NOMO-1 treated with dmso at 0.1 percent for 144 hours (cell line): ENCODE data around the gene PHKG2.

ENCODE experiments used
- DNase-seq: peaks from one replicate; lab custom pipeline; 2025; ENCODE audit not compliant: unreplicated experiment; lab: John Stamatoyannopoulos, UW

The PHKG2 gene

DNA sequence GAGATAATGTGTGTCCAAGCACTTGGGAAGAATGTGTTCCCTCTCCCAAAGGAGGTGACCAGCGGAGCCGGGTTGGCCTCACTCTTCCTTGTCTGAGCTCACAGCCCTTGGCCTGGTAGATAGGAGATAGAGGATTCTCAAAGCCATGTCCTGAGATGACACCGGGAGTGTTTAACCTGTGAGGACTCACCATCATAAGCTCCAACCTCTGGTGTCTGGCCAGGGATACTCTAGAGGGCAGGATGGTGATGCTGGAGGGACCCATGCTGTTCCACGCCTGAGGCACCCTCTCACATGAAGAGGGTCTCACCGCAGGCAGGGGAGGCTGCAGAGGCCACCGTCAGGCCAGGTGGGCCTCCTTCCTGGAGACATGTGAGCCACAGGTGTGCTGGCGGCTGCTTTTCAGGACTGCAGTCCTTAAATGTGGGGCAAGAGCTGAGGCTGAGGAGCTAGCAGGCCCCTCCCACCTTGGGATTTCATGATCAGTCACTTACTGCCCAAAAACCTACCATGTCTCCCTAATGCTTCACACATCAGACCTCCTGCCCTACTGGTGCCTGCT, 45.4 kb downstream of the PHKG2 start:
- DNase-seq, result no peak

DNA sequence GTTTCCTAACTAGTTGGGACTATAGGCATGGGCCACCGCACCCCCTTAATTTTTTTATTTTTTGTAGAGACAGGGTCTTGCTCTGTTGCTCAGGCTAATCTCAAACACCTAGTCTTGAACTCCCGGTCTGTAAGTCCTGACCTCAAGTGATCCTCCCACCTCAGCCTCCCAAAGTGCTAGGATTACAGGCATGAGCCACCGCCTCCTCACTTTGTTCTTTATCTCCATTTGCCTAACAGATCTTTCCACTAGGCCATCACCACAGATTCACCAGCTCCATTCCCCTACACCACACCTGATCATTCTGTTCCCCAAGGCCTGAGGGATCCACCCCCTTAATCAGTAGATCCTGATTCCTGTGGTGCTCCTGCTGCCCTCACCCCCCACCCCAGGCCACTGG, 46.4 kb downstream of the PHKG2 start:
- no peak for DNase-seq

DNA sequence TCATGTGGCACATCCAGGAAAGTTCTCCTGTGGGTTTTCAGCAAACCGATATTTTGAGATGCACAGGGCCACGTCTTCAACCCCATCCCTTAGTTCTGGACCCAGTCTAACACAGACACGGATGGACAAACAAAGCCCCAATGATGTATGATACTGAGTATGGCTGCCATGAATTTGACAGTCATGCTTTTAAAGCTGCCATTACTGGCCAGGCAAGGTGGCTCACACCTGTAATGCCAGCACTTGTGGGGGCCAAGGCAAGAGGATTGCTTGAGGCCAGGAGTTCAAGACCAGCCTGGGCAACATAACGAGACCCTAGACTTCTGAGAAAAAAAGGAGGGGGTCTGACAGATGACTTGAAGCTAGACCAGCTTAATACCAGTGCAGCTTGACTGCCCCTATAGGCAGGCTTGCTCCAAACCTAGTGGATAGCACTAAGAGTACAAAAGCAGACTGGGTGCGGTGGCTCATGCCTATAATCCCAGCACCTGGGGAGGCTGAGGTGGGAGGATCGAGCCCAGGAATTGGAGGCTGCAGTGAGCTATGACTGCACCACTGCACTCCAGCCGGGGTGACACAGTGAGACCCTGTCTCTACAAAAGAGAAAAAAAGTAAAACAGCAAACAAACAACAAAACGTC, 49.6 kb downstream of the PHKG2 start:
- DNase-seq, result no peak
